DMS 273 (cell line): ENCODE data around the gene PLCD1.
"Not testable (repeated sequence)": the region's sequence is repeated elsewhere in the genome, so short reads cannot be mapped to it uniquely, and the experiment has no call there.

Experiments used
- DNase-seq: peaks from one replicate; lab custom pipeline; 2025; ENCODE audit not compliant: unreplicated experiment; lab: John Stamatoyannopoulos, UW

Gene PLCD1

GRCh38 chr3:38029400-38030125 is at the start of gene PLCD1:
Gene PLCD1 (minus strand): TSS chr3:38029642. CDS start chr3:38029539, 103 bp downstream.
- no peak for DNase-seq

GRCh38 chr3:38077073-38077472 is 47.6 kb upstream of the PLCD1 start:
- not testable (repeated sequence) for DNase-seq

- no peak for DNase-seq
These were observed 40.6 kb upstream of the PLCD1 start for GRCh38 chr3:38070013-38070412.

GRCh38 chr3:38067508-38068233 is 38.2 kb upstream of the PLCD1 start:
- no peak for DNase-seq

GRCh38 chr3:38064453-38064852 is 35.0 kb upstream of the PLCD1 start:
- not testable (repeated sequence) for DNase-seq

DNA sequence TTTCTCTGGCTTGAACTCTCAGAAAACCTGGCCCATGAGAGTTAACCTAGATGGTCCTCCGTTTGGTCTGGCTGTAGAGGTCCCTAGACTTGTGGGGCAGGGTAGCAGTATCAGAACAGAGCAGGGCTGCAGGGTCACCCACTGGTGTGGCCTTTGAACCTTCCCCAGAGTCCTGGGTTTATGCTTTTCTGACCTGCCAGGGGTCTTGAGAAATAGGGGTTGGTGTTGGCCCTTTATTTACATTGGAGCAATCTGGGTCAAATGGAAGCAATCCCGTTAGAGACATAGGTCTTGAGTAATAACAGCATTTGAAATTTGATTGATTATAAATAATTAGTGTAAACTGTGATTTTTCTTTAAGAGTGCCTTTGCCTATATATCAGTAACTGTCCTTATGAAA is 33.4 kb upstream of the PLCD1 start:
- DNase-seq: no peak

- peak; percentile 25 for DNase-seq
These were observed 30.1 kb upstream of the PLCD1 start for GRCh38 chr3:38059591-38059990.

DNA sequence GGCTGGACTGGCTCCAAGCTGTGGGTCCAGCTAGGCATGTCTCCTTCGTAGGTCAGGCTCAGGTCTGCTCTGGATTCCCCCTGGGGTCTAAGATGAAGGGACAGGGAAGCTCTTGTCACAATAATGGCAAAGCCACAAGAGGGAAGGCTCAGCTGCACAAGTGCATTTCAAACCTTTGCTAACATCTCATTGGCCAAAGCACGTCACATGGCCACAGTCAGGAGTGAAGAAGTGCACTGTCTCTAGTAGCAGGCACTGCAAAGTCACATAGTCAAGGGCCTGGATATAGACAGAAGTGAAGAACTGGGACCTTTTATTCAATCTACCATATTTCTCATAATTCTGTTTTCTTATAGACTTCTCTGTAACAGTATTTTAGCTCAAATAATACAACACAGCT is 29.7 kb upstream of the PLCD1 start:
- no peak for DNase-seq

DNA sequence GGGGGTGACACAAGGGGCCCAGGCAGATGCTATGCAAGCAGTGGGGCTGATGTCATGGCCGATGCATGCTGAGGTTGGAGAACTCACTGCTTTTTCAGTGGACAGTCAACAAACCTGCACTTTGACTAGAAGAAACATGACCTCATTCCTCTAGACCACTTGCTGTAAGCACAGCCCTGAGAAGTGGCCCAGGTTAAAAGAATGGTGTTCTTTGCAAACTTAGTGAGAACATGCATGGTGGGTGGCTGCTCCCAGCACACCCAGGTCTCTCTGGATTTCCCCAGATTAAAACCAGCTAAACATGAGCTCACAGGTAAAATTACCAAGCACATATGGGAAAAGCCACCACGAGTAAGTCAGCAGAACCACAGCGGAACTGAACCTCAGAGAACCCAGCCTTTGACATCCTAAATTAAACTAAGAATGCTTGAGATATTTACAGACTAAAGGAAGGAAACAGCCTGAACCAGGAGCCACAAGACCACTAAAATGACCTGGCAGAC is 25.1 kb upstream of the PLCD1 start:
- no peak for DNase-seq

- not testable (repeated sequence) for DNase-seq
These were observed 24.5 kb upstream of the PLCD1 start for GRCh38 chr3:38053813-38054498.

DNA sequence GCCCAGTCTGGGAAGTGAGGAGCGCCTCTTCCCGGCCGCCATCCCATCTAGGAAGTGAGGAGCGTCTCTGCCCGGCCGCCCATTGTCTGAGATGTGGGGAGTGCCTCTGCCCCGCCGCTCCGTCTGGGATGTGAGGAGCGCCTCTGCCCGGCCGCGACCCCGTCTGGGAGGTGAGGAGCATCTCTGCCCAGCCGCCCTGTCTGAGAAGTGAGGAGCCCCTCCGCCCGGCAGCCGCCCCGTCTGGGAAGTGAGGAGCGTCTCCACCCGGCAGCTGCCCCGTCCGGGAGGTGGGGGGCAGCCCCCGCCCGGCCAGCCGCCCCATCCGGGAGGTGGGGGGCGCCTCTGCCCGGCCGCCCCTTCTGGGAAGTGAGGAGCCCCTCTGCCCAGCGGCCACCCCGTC is 23.8 kb upstream of the PLCD1 start:
- DNase-seq: not testable (repeated sequence)

DNA sequence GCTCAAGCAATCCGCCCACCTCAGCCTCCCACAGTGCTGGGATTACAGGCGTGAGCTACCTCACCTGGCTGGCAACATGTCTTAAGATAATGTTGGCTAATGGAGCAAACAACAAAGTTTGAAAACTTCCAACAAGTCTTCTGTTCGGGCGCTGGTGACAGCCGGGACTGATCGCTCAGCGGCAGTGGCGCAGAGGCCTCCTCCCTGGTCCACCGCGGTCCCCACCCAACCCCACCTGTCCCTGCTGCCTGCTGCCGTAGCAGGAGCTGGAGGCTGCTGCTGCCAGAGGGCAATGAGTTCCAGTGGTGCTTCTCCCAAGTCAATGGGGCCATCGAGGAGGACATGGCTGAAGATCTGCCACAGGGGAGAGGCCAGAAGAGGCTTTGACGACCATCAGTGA is 21.7 kb upstream of the PLCD1 start:
- no peak for DNase-seq

DNA sequence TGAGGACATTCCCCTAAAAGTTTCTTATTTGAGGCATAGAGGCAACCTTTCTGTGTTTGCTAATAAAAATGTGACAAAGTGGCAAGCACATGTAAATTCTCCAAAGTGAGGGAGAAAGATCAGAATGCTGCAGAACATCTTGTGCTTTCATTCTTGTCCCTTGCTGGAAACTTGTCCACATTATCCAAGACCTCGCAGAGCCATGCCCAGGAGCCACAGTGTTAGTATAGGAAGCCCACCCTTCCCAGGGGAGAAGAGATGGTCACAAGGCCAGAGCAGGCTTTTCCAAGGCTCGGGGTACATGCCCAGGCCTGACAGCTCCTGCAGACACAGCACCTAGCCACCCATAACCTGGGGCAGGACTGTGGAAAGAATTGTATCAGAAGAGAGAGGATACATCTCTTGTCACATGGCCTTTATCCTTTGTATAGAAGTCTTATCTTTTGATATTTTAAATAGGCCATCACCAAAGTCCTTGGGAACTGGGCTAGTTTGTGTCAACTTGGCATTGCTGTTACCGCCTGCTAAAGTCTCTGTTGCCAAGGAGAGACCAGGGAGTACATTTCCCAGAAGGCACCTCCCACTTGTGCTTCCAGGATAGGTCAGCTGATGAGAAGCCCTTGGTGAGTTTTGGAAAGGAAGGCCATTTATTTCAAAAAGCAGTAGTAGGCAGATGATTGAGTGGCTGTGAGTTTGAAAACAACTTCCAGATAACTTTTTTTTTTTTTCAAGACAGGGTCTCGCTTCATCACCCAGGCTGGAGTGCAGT is 20.1 kb upstream of the PLCD1 start:
- no peak for DNase-seq

DNA sequence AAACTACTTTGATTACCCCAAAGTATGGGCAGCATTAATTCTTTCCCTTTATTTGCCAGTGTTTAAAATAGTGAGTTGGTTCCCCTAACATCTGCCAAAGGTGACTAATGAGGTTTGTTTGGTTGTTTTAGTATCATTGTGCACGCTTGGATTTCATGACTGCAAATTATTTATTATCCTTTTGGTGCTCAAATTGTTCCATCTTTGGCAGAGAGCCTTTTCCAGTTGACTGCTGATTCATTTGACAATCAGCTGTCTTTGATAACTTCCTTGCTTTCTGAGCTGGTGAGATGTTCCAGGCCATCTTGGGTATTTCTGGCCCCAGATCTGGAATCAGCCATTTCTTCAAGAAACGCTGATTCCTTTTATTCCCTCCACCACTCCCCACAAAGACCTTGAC is 18.5 kb upstream of the PLCD1 start:
- DNase-seq: no peak

DNA sequence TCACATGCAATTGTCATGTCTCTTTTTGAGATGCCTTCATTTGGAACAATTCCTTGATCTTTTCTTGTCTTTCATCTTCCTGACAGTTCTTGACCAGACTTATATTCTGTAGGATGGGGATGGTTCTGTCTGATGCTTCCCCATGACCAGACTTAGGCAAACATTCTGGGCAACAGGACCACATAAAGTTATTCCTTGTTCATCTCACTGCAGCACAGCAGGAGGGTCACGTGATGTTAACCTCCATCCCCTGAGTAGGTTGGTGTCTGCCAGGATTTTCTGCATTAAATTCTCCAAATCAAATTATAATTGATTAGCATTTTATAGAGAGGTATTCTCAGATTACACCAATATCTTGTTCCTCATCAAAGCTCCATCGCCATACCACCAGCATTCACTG is 17.4 kb upstream of the PLCD1 start:
- no peak for DNase-seq

- DNase-seq: no peak
These were observed 16.6 kb upstream of the PLCD1 start for GRCh38 chr3:38046027-38046426.

DNA sequence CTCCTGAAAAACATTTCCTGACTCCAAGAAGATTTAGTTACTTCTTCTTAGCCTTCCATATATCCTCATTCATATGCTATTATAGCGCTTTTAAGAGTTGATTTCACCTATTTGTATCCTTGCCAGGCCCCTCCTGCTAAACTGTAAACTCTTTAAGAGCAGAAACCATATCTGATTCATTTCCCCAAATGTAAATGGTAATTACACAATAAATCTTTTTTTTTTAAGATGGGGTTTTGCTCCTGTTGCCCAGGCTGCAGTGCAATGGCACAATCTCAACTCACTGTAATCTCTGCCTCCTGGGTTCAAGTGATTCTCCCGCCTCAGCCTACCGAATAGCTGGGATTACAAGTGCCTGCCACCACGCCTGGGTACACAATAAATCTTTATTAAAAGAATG is 14.0 kb upstream of the PLCD1 start:
- DNase-seq: no peak

DNA sequence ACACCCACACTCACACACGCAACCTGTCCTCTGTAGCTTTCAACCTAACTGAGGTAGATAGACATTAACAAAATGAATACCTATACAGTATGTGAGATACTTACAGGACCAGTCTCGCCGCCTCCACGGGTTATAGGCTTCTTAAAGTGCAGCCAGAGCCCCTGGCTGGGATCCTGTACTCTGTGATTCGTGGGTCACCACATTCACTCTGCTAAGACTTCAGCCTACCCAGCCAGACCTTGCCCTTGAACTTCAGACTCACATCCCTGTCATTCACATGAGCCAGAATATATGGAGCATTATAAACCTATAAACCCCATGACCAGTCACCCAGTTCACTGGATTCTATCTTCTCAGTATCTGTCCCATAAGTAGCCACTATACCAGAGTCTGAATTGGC is 11.0 kb upstream of the PLCD1 start:
- no peak for DNase-seq

- DNase-seq: peak; percentile 7
These were observed 10.4 kb upstream of the PLCD1 start for GRCh38 chr3:38039899-38040261.

DNA sequence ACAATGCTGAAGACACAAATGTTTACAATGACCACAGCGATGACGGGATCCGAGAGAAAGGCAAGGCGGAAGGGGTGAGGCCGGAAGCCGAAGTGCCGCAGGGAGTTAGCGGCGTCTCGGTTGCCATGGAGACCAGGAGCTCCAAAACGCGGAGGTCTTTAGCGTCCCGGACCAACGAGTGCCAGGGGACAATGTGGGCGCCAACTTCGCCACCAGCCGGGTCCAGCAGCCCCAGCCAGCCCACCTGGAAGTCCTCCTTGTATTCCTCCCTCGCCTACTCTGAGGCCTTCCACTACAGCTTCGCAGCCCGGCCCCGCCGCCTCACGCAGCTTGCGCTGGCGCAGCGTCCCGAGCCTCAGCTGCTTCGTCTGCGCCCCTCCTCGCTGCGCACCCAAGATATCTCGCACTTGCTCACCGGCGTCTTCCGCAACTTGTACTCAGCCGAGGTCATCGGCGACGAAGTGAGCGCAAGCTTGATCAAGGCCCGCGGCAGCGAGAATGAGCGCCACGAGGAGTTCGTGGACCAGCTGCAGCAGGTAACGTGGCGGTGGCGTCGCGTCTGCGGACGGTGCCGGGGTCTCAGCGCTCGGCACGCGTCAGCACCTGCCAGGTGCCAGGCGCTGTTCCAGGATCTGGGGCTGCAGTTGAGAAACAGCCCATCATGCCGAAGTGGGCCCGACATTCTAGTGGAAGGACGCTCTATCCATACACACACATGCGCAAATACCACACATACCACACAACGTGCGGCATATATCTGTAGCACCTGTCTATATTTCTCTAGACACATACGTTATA is 9.9 kb upstream of the PLCD1 start, which contains the start of gene DLEC1:
DLEC1 (plus strand) TSS at position 108 of the 798 bp plus-strand sequence; CDS start at position 126, 18 bp downstream.
- peak; percentile 70 for DNase-seq
